Cardiac fibroblast (primary cell): ENCODE data around the gene ERGIC1.

Experiments used
- DNase-seq, 2 donors: peaks; one replicate each; pipeline versions ENCODE4 v3.0.0 to v3.0.0-alpha.2; 2010; ENCODE audit warnings: low read depth in 2 of 2
- H3K4me3 ChIP-seq, 2 donors: replicated peaks in 1 of 2; 1 replicate in 1 of 2; 2 replicates in 1 of 2; pipeline ENCODE4 v1.5.1; 2011; ENCODE audit warnings: low read depth in 2 of 2, low read length in 2 of 2, mild to moderate bottlenecking in 2 of 2, moderate library complexity in 1 of 2
- CTCF ChIP-seq: IDR thresholded peaks from one replicate; pipeline ENCODE4 v1.5.1; 2011; ENCODE audit warnings: low read depth, mild to moderate bottlenecking, low read length, inconsistent platforms

ERGIC1 gene

GRCh38 chr5:172913117-172913850 is 79.2 kb downstream of the ERGIC1 start:
- H3K4me3 ChIP-seq = no peak overlapping the region
- DNase-seq = peak in 1 of 2 donors; percentile 32
- no peak for TF ChIP-seq CTCF

- DNase-seq = no peak
- no peak overlapping the region for H3K4me3 ChIP-seq
- no peak for TF ChIP-seq CTCF
Observed at GRCh38 chr5:172915514-172915913, 81.5 kb downstream of the ERGIC1 start.

- no peak overlapping the region for H3K4me3 ChIP-seq
- no peak for TF ChIP-seq CTCF
- no peak for DNase-seq
Observed at GRCh38 chr5:172918421-172919371, 84.6 kb downstream of the ERGIC1 start.

GRCh38 chr5:172919525-172920446 is 85.7 kb downstream of the ERGIC1 start:
- DNase-seq = peak; percentile 54 to 75
- TF ChIP-seq CTCF = no peak

GRCh38 chr5:172920447-172920849 is 86.4 kb downstream of the ERGIC1 start:
- no peak overlapping the region for H3K4me3 ChIP-seq
- TF ChIP-seq CTCF = no peak
- DNase-seq = peak; percentile 95 to 99

More at GRCh38 chr5:172919525-172920446, 85.7 kb downstream of the ERGIC1 start:
- no peak overlapping the region for H3K4me3 ChIP-seq

- TF ChIP-seq CTCF = no peak
- DNase-seq = no peak
Observed at GRCh38 chr5:172920995-172921394, 86.9 kb downstream of the ERGIC1 start.

More at GRCh38 chr5:172920995-172921394, 86.9 kb downstream of the ERGIC1 start:
- H3K4me3 ChIP-seq = no peak overlapping the region
